OCI-LY1 (cell line): Measurements from ENCODE around the gene WDR74.

Source experiments
- EZH2 ChIP-seq: fragments of 200-600 bp; sonication (generic), shearing (Covaris generic); IDR thresholded peaks from 2 replicates; pipeline ENCODE4 v1.8.0; 2017; ENCODE audit warnings: borderline replicate concordance, mixed run types, mild to moderate bottlenecking, antibody characterized with exemption, low read length, moderate library complexity, mixed read lengths
- TF ChIP-seq, protein P1 (sequence below): fragments of 200-600 bp; sonication (generic), shearing (Covaris generic); IDR thresholded peaks from 2 replicates; pipeline ENCODE4 v1.5.1; 2017; ENCODE audit warnings: mild to moderate bottlenecking, antibody characterized with exemption, low read length, moderate library complexity, mixed read lengths

DNA sequence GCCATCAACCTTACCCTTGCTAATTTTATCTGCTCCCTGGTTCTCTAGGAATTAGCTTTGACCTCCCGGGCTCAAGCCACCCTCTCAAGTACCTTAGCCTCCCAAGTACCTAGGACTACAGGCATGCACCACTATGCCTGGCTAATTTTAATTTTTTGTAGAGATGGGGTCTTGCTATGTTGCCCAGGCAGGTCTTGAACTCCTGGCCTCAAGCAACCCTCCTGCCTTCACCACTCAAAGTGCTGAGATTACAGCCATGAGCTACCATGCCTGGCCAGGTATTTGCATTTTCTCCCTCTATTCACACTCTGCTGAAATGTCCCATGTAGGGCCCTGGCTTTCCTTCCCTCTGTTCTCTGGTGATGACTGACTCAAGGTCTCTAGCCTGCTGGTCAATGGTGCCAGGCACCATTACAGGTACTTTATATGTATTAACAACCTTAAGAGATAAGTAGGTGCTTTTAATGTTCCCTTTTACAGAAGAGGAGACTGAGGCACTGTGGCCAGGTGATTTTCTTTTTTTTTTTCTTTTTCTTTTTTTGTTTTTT, 8.5 kb upstream of the WDR74 start:
- TF ChIP-seq, protein P1, sequence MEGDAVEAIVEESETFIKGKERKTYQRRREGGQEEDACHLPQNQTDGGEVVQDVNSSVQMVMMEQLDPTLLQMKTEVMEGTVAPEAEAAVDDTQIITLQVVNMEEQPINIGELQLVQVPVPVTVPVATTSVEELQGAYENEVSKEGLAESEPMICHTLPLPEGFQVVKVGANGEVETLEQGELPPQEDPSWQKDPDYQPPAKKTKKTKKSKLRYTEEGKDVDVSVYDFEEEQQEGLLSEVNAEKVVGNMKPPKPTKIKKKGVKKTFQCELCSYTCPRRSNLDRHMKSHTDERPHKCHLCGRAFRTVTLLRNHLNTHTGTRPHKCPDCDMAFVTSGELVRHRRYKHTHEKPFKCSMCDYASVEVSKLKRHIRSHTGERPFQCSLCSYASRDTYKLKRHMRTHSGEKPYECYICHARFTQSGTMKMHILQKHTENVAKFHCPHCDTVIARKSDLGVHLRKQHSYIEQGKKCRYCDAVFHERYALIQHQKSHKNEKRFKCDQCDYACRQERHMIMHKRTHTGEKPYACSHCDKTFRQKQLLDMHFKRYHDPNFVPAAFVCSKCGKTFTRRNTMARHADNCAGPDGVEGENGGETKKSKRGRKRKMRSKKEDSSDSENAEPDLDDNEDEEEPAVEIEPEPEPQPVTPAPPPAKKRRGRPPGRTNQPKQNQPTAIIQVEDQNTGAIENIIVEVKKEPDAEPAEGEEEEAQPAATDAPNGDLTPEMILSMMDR: no peak
- no peak for TF ChIP-seq EZH2
